ENCODE results near the gene ISY1.
A peak's percentile ranks its signal among the peaks of the same experiment; 100 is the strongest.
"Not testable (repeated sequence)": the region's sequence is repeated elsewhere in the genome, so short reads cannot be mapped to it uniquely, and the experiment has no call there.

The ISY1 gene

DNA sequence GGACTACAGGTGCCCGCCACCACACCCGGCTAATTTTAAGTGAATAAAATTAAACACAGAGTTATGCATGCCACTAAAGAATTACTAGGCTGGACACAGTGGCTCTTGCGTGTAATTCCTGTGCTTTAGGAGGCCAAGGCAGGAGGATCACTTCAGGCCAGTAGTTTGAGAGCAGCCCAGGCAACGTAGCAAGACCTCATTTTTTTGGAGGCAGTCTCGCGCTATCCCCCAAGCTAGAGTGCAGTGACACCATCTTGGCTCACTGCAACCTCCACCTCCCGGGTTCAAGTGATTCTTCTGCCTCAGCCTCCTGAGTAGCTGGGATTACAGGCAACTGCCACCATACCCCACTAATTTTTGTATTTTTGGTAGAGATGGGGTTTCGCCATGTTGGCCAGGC lies 4.7 kb upstream of the ISY1 start:
- DNase-seq, result not testable (repeated sequence)

DNA sequence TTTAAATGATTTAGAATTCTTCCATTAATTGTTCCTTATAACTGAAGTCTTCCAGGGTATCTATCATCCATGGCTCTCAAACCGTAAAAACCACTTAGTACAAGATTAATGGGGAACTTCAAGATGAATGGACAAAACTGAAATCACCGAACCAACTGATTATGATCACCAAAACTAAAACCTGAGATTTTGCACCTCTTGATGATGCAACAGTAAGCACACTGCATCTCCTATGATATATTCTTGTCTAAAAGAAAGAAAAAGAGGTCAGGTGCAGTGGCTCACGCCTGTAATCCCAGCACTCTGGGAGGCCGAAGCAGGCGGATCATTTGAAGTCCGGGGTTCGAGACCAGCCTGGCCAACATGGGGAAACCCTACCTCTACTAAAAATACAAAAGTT lies 3.6 kb upstream of the ISY1 start:
- DNase-seq, result no peak

DNA sequence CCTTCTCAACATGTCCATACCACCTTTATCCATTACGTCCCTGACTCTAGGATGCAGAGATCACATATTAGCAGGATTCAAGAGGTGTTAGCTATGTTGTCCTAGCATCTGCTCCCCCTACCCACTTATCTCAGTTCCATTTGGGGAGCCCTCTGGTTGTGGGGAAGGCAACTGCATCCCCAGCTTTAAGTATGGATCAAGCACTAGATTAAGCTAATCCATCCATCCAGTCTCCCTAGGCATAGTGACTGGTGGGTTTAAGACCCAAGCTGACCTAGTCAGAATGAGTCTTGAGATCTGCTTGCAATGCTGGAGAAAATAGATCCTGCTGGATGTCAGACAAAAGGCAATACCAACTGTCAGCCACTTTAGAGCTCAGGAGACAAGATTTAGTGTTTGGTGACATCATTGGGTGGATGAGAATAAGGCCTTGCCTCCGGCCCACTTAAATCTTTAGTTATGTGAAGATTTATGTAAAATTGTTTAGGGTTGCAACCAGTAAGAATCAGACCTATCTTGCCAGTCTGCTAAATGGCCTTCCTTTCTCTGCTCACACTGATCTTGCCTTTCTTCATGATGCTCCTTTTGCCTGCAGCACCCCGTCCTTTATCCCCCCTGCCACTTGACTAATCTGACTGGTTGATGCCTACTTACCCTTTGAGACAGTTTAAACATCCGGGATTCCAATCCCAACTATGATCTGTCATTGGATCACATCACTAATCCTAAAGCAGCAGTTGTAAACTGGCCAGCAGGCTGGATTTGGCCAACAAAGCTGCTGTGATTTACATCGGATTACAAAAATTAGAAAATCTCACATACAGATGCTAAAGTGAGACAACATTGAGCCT lies 2.1 kb upstream of the ISY1 start:
- no peak for DNase-seq

DNA sequence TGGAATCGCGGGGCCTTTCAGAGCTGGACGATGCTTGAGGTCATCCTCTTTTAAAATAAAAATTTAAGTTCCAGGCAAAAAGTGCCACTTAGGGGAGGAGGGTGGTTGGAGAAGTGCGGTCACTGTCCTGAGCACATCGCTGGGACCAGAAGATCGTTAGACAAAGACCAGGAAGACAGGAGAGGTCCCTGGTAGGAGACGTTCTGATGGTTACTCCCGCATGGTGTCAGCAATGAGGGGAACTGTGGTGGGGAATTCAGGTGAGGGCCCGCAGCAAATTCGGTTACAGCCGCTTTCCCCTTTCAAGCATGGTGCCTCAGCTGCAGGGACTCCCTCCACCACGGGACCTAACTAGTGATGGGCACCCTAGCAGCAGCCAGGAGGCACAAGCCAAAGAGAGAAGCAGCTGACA lies 1.0 kb upstream of the ISY1 start:
- no peak for DNase-seq

DNA sequence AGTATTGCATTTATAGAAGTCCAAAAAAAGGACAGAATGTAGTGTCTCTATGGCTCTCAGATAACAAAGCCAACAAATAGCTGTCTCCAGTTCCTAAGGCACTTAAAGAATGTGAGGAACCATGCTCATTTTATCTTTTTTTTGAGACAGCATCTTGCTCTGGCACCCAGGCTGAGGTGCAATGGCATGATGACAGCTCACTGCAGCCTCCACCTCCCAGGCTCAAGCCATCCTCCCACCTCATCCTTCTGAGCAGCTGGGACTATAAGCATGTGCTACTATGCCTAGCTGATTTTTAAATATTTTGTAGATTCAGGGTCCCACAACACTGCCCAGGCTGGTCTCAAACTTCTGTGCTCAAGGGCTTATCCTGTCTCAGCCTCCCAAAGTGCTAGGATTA lies 16.1 kb downstream of the ISY1 start:
- no peak for DNase-seq

DNA sequence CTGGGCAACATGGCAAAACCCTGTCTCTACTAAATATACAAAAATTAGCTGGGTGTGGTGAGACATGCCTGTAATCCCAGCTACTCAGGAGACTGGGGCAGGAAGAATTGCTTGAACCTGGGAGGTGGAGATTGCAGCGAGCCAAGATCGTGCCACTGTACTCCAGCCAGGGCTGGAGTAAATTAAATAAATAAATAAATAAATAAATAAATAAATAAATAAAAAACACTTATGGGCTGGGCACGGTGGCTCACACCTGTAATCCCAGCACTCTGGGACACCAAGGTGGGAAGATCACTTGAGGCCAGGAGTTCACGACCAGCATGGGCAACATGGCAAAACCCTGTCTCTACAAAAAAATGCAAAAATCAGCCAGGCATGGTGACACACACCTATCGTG lies 19.9 kb downstream of the ISY1 start:
- DNase-seq, result not testable (repeated sequence)

DNA sequence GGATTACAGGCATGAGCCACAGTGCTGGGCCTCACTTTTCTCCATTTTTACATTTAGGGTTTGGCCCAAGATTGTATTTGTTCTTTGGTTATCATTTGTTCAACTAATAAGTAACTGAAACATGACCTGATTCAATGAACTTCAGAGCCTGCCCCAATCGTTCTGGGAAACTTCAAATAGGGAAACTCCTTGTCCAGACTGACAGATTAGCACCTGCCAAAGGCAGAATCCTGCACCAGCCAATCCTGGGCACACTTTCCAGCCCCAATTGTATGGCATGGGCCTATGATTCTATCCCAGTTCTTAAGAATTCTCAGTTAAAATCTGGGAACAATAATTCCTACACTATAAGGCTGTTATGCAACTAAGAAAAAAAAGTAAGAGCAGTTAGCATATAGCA lies 21.0 kb downstream of the ISY1 start:
- no peak for DNase-seq

DNA sequence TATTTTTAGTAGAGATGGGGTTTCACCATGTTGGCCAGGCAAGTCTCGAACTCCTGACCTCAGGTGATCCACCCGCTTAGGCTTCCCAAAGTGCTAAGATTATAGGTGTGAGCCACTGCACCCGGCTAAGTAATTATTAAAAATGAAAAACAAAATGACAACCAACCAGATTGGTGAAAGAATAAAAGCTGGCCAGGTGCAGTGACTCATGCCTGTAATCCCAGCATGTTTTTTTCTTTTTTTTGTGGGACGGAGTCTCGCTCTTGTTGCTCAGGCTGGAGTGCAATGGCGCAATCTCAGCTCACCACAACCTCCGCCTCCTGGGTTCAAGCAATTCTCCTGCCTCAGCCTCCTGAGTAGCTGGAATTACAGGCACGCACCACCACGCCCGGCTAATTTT lies 24.6 kb downstream of the ISY1 start:
- DNase-seq, result not testable (repeated sequence)

DNA sequence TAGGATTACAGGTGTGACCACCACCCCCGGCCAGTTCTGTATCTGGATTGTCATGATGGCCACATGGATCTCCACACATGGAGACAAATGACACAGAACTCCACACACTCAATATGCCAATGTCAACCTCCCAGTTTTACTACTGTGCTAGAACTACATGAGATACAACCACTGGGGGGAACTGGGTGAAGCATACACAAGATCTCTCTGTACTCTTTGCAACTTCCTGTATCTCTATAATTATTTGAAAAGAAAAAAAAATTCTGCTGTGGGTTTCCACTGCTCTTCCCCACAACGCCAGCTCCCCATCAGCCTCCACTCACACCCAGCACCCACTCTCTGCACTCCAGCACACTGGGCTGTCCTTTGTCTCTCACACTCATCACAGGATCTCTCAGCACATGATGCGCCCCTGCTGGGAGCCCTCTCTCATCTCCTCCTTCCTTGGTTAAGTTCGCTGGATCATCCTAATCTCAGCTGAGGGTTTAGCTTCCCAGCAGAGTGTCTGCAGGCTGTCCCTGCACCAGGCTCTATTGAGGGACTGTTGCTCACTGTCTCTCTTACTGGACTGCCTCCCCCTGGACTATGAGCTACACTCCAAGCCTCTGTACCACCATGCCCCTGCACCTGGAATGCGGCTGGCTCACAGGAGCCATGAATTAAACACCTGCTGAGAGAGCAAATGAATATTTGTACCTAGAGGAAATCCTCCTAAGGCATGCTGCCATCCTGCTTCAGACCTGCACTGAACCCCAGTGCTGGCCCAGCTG lies 28.6 kb downstream of the ISY1 start:
- no peak for DNase-seq

DNA sequence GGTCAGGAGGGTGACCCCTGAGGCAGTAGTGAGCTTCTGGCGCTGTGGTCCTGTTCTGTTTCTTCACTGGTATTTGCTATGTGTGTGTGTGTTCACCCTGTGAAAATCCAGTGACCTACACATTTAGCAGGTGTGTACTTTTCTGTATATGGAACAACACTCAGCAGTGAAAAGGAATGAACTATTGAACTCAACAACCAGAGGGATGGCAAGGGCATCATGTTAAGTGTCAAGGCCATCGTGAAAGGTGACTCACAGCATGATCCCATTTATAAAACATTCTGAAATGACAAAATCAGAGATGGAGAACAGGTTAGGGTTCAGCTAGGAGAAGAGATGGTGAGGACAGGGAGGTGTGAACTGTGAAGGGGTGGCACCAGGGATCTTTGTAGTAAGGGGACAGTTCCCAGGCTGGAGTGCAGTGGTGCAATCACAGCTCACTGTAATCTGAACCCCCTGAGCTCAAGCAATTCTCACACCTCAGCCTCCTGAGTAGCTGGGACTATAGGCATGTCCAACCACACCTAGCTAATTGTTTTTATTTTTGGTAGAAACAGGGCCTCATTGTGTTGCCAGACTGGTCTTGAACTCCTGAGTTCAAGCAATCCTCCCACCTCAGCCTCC lies 29.3 kb downstream of the ISY1 start:
- DNase-seq, result no peak

DNA sequence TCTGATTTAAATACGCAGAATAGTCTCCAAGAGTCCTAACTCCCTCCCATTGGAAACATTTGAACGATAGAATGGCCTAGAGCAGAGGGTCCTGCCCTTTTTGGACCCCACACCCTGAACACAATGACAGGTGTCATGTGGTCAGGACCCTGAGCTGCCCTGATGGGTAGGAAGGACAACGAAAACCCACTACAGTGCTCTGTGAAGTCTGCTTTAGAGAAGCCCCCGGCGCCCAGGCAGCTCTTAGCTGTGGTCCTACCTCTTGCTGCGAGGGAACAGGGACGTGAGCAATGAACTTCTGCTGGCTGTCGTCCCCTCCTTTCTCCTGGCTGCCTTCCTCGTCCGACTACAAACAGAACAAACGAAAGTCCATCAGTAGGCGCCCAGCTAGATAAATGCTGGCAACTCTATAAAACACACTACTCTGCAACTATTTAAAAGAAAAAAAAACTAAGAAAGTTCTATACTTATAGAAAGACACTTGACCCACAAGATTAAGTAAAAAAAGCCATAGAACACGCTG lies 30.5 kb downstream of the ISY1 start:
- no peak for DNase-seq

DNA sequence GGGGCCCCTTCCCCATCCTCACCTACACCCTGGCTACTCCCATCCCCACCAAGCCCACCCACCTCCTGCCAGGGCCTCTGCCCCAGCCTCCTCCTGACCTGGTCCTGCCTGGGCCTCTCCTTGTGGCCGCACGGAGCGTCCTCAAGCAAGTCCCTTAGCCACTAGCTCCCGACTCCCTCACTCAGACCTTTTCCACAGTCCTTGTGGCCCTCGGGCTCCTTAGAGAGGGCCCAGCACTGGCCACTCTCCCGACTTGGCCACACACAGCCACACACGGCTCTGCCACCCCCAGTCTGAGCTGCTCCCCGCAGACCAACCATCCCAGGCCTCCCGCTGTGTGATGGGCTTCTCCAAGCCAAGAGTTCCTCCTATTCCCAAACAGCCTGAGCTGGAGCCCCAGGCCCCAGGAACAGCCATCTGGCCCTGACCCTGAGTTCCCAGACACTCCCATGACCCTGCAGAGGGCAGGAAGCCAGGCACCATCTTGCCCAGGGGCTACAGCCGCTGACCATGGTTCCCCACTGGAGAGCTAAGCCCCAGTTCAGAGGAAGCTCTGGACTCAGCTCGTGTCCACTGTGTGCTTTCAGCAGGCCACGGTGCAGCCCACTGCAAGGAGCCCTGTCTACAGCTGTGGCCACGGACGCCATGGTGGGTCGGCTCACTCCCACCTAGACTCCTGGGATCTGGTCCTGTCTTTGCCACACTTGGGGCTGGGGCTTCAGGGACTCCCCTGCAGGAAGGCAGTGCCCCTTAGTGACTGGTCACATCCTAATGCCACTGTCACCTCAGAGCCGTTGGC lies 32.3 kb downstream of the ISY1 start:
- DNase-seq, result no peak

DNA sequence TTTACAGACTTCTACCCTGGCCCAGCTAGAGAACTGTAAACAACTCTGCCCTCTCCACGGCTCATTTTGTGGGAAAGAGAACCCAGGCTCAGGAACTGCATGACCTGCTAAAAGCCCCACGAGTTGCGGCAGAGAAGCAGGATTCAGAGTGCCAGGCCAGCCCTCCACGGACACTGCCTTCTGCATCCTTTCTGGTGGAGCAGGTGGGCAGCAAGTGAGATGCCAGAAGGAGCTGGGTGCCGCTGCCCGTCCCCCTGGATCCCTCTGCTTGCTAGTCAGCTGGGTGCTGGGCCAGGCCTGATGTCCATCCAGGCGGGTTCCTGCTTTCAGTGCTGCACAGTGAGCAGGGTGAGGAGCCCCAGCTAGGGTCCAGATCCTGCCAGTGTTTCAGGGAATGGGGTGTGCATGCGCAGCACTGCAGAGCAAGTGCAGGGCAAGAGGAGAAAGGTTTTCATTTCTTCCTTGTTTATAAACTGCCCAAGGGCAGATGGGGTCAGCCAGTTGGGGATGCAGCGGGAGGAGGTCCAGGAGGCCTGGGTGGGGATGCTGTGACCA lies 34.1 kb downstream of the ISY1 start:
- DNase-seq, result no peak

DNA sequence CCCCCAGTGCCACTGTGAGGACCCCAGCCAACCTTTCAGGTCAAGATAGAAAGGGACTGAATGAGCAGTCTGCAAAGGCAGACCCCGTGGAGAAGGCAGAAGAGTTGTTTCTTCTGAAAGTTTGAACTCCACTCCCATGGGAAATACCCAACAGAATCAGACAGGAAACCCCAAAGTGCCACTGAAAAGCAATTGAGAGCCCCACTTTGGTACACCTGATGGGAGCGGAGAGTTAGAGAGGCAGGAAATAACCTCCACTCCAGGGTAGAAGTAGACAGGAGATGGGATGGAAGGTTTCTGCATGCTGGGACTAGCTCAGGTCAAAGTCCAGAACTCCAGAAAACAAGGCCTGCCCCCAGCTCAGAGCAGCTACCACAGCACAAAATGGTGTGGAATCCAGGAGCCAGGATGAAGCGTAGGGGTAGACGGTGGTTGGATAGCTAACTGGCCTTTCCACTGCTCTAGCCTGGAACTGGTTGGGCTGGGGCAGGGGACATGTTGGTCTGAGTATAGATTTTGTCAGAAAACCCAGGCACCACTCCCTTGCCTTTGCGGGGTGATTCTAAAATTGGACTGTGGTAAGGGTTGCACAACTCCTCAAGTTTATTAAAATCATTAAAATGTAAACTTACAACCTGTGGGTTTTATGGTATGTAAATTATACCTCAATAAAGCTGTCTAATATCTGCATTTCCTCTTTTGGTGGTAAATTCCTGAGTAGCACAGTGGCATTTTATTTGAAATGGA lies 37.4 kb downstream of the ISY1 start:
- no peak for DNase-seq

DNA sequence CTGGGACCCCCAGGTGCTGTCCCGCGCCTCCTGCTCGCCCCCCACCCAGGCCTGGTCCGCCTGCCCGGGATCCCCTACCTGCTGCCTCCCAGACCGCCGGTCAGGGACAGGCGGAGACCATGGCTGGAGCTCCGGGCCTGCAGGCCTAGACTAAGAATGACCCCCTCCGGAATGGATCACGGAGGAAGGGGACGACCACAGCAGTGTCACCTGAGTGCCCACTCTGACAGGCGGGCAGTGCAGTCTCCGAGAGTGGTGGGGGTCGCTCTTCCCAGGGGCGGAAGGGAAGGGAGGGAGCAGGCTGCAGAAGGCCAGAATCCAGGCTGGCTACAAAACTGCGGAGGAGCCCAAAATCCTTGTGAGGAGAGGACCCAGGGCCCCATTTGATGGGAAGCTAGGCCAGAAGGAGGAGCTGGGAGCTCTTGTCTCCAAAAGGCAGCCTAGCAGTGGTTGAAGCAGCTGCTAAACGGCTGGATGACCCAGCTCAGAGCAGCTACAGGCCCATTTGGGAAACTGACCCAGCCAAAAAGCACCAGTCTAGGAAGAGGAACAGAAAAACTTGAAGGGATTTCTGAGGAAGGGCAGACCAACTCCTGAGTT lies 38.4 kb downstream of the ISY1 start:
- DNase-seq, result no peak

DNA sequence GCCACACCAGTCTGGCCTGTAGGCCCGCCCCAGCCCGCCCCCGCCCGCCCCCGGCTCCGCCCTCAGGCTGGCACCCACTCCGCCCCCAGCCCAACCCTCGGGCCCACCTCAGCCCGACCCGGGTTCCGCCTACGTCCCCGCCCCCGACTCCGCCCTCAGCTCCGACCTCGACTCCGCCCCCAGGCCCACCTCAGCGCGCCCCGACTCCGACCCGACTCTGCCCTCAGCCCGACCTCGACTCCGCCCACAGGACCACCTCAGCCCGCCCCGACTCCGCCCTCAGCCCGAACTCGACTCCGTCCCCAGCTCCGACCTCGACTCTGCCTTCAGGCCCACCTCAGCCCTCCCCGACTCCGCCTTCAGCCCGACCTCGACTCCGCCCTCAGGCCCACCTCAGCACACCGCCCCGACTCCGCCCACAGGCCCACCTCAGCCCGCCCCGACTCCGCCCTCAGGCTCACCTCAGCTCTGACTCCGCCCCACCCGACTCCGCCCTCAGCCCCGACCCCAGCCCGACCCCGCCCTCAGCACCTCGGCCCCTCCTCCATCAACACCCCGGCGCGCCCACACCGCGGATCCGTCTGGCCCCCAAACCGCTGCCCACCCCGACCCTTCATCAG lies 39.0 kb downstream of the ISY1 start, which contains the start of gene RAB43:
TSS of gene RAB43 (minus strand) at position 13 of the 620 bp plus-strand sequence. CDS start 315 bp downstream, outside the sequence.
- peak; percentile 82 for DNase-seq

DNA sequence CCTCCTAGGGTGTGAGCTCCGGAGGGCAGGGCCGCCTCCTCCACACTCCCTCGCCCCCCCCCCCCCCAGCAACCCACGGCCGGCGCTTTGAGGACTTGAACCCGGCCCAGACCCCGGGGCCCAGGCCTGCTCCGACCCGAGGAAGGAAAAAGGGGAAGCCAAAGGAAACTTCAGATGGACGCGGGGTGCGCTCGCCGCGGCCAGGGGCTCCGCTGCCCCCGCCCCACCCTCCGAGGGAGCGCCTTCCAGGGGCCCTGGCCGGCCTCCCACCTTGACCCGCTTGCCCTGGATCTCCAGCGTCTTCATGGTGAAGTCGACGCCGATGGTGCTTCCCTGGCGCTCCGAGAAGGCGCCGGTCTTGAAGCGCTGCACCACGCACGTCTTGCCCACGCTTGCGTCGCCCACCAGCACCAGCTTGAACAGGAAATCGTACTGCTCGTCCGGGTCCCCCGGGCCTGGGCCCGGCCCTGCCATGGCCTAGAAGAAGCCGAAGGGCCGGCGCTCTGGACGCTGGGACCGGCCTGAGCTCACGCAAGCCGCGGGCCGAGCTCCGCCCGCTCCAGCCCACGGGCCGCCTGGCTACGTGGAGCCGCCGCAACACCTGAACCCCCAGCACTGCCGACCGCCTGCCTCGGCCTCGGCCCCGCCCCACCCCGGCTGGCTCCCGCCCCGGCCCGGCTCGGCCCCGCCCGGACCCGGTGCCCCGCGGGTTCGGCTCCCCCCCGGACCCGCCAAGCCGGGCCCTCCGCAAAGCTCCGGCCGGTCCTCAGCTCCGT lies 39.7 kb downstream of the ISY1 start:
- no peak for DNase-seq

DNA sequence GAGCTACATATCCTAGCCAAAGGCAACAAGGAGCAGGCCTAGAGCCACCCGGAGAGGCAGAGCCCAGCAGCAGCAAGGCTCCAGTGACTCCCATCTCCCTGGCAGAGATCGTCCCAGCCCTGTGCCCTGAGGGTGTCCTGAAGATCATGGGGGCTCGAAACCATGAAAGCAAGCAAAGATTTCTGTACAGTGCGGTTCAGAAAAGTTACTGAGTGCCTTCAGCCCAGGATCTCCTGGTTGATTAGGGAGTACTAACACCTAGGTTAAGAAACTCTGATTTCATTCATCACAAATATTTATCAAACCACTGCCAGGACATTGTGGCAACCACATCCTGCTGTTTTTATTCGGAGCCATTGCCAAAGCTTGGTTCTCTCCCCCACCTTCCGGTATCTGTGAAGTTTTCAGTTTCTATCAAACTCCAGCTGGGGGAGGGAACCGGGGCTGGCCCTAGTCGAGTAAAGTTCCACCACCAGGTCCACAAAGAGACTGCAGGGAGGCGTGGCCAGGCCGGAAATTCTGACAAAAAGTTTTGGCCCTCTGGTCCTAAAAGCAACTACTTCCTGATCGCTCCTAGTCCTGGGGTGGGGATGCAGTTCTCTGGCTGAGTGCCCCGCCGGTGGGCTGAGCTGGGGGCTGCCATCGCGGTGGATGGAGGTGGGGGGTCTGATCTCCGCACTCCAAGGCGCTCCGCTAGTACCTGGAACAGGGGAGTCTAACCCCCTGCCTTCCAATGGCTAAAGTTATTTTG lies 40.4 kb downstream of the ISY1 start:
- no peak for DNase-seq

Data from cortex of kidney (tissue), 1 donor.